HepG2 (cell line): Measurements from ENCODE around the gene TGFA. TPM values are rescaled to one million over a fixed set of nuclear protein-coding genes. Genes with fewer than 3 reads are reported as not detected.

Source experiments
- CBX2 ChIP-seq, 2 experiments: fragments of 200-600 bp in 1 of 2; sonication (generic); formaldehyde crosslinking in 1 of 2; IDR thresholded peaks; 2 replicates each; pipeline versions ENCODE4 v1.7.0 to v1.8.1; 2018 to 2022; ENCODE audit warnings: low read depth in 2 of 2, low read length in 1 of 2, mild to moderate bottlenecking in 1 of 2, missing genetic modification reagents in 1 of 2
- FLYWCH1 ChIP-seq: sonication (generic); formaldehyde crosslinking; IDR thresholded peaks from 2 replicates; pipeline ENCODE4 v1.8.1; 2023; ENCODE audit warnings: mild to moderate bottlenecking, missing genetic modification reagents
- GTF2F1 ChIP-seq: fragments of 150-350 bp; IDR thresholded peaks from 2 replicates; pipeline ENCODE4 v1.6.1; 2014; ENCODE audit warnings: low read length
- KLF6 ChIP-seq: IDR thresholded peaks from 2 replicates; pipeline ENCODE4 v1.8.0; 2016; ENCODE audit warnings: missing biosample characterization, missing genetic modification reagents
- LCORL ChIP-seq, 2 experiments: fragments of 450-650 bp in 1 of 2; sonication (generic) in 1 of 2; formaldehyde crosslinking in 1 of 2; IDR thresholded peaks; 2 replicates each; pipeline versions ENCODE4 v1.5.0 to v1.6.1; 2017 to 2020; ENCODE audit warnings: antibody characterized with exemption in 1 of 2, missing genetic modification reagents in 1 of 2
- PITX1 ChIP-seq: sonication (generic); formaldehyde crosslinking; IDR thresholded peaks from 2 replicates; pipeline ENCODE4 v1.5.1; 2020; ENCODE audit warnings: mild to moderate bottlenecking, missing genetic modification reagents
- SALL1 ChIP-seq: sonication (generic); formaldehyde crosslinking; IDR thresholded peaks from 2 replicates; pipeline ENCODE4 v1.8.0; 2022; ENCODE audit warnings: mild to moderate bottlenecking, missing genetic modification reagents
- SMAD3 ChIP-seq: sonication (generic); formaldehyde crosslinking; IDR thresholded peaks from 2 replicates; pipeline ENCODE4 v1.4.0; 2020; ENCODE audit warnings: missing genetic modification reagents
- SMARCC2 ChIP-seq: fragments of 450-650 bp; IDR thresholded peaks from 2 replicates; pipeline ENCODE4 v1.6.1; 2017; ENCODE audit warnings: antibody characterized with exemption, mild to moderate bottlenecking
- SMC3 ChIP-seq: IDR thresholded peaks from 2 replicates; pipeline ENCODE4 v1.6.1; 2011; ENCODE audit warnings: low read length, improper control_type of control experiment
- TEAD3 ChIP-seq: optimal IDR thresholded peaks from 2 replicates; pipeline ENCODE3; 2016; ENCODE audit warnings: borderline replicate concordance
- ZFP1 ChIP-seq: IDR thresholded peaks from 2 replicates; pipeline ENCODE4 v1.6.1; 2016
- ZFP41 ChIP-seq: sonication (generic); formaldehyde crosslinking; IDR thresholded peaks from 2 replicates; pipeline ENCODE4 v1.4.0; 2020; ENCODE audit warnings: mild to moderate bottlenecking, missing genetic modification reagents, borderline replicate concordance
- ZNF160 ChIP-seq: sonication (generic); formaldehyde crosslinking; IDR thresholded peaks from 2 replicates; pipeline ENCODE4 v1.8.0; 2022; ENCODE audit warnings: mild to moderate bottlenecking, inconsistent platforms, missing genetic modification reagents
- ZNF256 ChIP-seq: sonication (generic); formaldehyde crosslinking; conservative IDR thresholded peaks from 2 replicates; pipeline ENCODE4 v1.4.0; 2020; ENCODE audit warnings: missing genetic modification reagents
- ZNF260 ChIP-seq: sonication (generic); formaldehyde crosslinking; IDR thresholded peaks from 2 replicates; pipeline ENCODE4 v1.4.0; 2020; ENCODE audit warnings: missing genetic modification reagents, low read depth, mild to moderate bottlenecking, borderline replicate concordance
- ZNF331 ChIP-seq: sonication (generic); formaldehyde crosslinking; IDR thresholded peaks from 2 replicates; pipeline ENCODE4 v1.4.0; 2020; ENCODE audit warnings: missing genetic modification reagents
- ZNF441 ChIP-seq: sonication (generic); formaldehyde crosslinking; IDR thresholded peaks from 2 replicates; pipeline ENCODE4 v1.7.0; 2021; ENCODE audit warnings: missing genetic modification reagents, borderline replicate concordance
- ZNF503 ChIP-seq: sonication (generic); formaldehyde crosslinking; IDR thresholded peaks from 2 replicates; pipeline ENCODE4 v1.4.0; 2020; ENCODE audit warnings: missing genetic modification reagents
- ZNF512B ChIP-seq: sonication (generic); formaldehyde crosslinking; IDR thresholded peaks from 2 replicates; pipeline ENCODE4 v1.5.1; 2020; ENCODE audit warnings: missing genetic modification reagents, mild to moderate bottlenecking, borderline replicate concordance
- ZNF598 ChIP-seq: sonication (generic); formaldehyde crosslinking; IDR thresholded peaks from 2 replicates; pipeline ENCODE4 v1.5.1; 2020; ENCODE audit warnings: mild to moderate bottlenecking, missing genetic modification reagents, borderline replicate concordance
- ZNF781 ChIP-seq: sonication (generic); formaldehyde crosslinking; IDR thresholded peaks from 2 replicates; pipeline ENCODE4 v1.5.1; 2020; ENCODE audit warnings: borderline replicate concordance, mild to moderate bottlenecking, missing genetic modification reagents; ENCODE audit errors: not compliant biosample characterization
- polyA plus RNA-seq, 8 experiments: library from polyadenylated mRNA; depleted of rRNA in 3 of 8; stranded (reverse) in 7 of 8; unstranded in 1 of 8; fragments of >200 nt; fragmentation: Illumina TruSeq in 4 of 8; extraction: Trizol in 4 of 8; gene quantifications; 2 replicates each; pipeline versions ENCODE4 v1.2.1 to v1.2.3, GENCODE V29; 2011 to 2016; ENCODE audit warnings: low read depth in 4 of 8, missing spikeins in 1 of 8, mixed read lengths in 1 of 8; ENCODE audit not compliant: insufficient read depth in 1 of 8
- total RNA-seq, 5 experiments: library from RNA; depleted of rRNA; stranded (reverse); fragments of >200 nt; fragmentation: Illumina TruSeq; extraction: Trizol; gene quantifications; 2 replicates each; pipeline ENCODE4 v1.2.3, GENCODE V29; 2016; ENCODE audit warnings: low read depth in 1 of 5
- TF ChIP-seq, protein P1 (sequence below): sonication (generic); formaldehyde crosslinking; conservative IDR thresholded peaks from 2 replicates; pipeline ENCODE4 v1.8.1; 2023; ENCODE audit warnings: missing genetic modification reagents
- TF ChIP-seq, protein P2 (sequence below): sonication (generic); formaldehyde crosslinking; IDR thresholded peaks from 2 replicates; pipeline ENCODE4 v1.5.0; 2020; ENCODE audit warnings: missing genetic modification reagents

The TGFA gene
- total and polyA plus RNA-seq, 2 of the 13 experiments (the other 11 are each of a cell fraction or from before 2014, with no cell fraction given): 7.8 to 15.3 TPM

DNA sequence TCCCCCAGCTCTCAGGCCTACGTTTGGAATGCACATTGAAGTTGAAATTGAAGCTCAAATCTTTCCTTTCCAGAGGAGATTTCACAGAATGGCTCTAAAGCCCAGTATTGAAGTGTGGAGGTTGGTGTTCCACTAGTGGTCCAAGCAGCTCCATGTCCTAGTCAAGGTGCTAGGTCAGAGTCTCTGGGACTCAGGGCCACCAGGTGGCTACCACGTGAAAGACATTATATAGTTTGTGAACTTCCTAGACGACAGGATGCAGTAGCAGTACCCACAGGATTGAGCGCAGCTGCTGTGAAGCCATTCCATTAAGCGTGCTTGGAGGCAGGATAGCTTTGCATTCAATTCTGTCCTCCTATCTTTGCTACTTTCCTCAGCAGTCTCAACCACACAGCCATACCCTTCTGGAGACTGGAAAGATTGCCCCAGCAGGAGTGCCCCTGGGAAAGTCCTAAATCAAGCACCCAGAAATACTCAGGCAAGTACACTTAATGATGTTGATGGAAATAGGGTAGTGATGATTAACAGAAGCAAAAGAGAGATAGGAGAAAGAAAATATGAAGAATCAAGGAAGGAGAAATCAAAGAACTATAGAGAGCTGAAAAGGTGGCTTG, 4.7 kb upstream of the TGFA start (continued):
- TF ChIP-seq ZNF331 (peak; percentile 41; the same call in 1 of the 2 replicates), SALL1 (CRISPR knock-in tag) (peak; percentile 59; the same call in 1 of the 2 replicates), GTF2F1 (no peak), ZNF598 (CRISPR knock-in tag) (no peak), SMC3 (peak; percentile 59), ZFP41 (CRISPR knock-in tag) (no peak), ZNF512B (peak; percentile 26; the same call in 1 of the 2 replicates), KLF6 (no peak), LCORL (IDR thresholded peaks at IDR 0.05) (no peak), LCORL (CRISPR knock-in tag; IDR thresholded peaks at IDR 0.05) (peak; percentile 55; the same call in 1 of the 2 replicates), PITX1 (CRISPR knock-in tag) (peak; percentile 43; the same call in 1 of the 2 replicates), ZNF781 (peak; percentile 27), ZNF441 (CRISPR knock-in tag) (no peak), ZNF503 (CRISPR knock-in tag) (no peak), ZNF256 (CRISPR knock-in tag) (no peak), ZNF160 (no peak), FLYWCH1 (no peak), SMARCC2 (no peak), TEAD3 (CRISPR knock-in tag) (no peak), CBX2 (IDR thresholded peaks at IDR 0.05; ENCODE audit: low read depth, low read length) (no peak), CBX2 (CRISPR knock-in tag; IDR thresholded peaks at IDR 0.05; ENCODE audit: low read depth) (no peak), SMAD3 (CRISPR knock-in tag) (peak; percentile 23; the same call in 1 of the 2 replicates), ZNF260 (no peak), ZFP1 (CRISPR knock-in tag) (no peak)
- TF ChIP-seq, protein P1, sequence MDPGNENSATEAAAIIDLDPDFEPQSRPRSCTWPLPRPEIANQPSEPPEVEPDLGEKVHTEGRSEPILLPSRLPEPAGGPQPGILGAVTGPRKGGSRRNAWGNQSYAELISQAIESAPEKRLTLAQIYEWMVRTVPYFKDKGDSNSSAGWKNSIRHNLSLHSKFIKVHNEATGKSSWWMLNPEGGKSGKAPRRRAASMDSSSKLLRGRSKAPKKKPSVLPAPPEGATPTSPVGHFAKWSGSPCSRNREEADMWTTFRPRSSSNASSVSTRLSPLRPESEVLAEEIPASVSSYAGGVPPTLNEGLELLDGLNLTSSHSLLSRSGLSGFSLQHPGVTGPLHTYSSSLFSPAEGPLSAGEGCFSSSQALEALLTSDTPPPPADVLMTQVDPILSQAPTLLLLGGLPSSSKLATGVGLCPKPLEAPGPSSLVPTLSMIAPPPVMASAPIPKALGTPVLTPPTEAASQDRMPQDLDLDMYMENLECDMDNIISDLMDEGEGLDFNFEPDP (CRISPR knock-in tag): no peak
- TF ChIP-seq, protein P2, sequence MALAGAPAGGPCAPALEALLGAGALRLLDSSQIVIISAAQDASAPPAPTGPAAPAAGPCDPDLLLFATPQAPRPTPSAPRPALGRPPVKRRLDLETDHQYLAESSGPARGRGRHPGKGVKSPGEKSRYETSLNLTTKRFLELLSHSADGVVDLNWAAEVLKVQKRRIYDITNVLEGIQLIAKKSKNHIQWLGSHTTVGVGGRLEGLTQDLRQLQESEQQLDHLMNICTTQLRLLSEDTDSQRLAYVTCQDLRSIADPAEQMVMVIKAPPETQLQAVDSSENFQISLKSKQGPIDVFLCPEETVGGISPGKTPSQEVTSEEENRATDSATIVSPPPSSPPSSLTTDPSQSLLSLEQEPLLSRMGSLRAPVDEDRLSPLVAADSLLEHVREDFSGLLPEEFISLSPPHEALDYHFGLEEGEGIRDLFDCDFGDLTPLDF (CRISPR knock-in tag): no peak
